Measurements from ENCODE around the gene AGAP2.
A peak's percentile ranks its signal among the peaks of the same experiment; 100 is the strongest.

Gene AGAP2

GRCh38 chr12:57770734-57771133 is 32.2 kb upstream of the AGAP2 start:
- DNase-seq (ENCODE audit: low read depth), result no peak
- TF ChIP-seq CTCF (IDR thresholded peaks at IDR 0.05; ENCODE audit: control insufficient read depth, insufficient read depth, low read depth, low read length, missing control alignments), result no peak
- no peak overlapping the region for H3K4me3 ChIP-seq (ENCODE audit: control insufficient read depth, low read depth, low read length)

- no peak for TF ChIP-seq CTCF (IDR thresholded peaks at IDR 0.05; ENCODE audit: control insufficient read depth, insufficient read depth, low read depth, low read length, missing control alignments)
- DNase-seq (ENCODE audit: low read depth), result no peak
- no peak overlapping the region for H3K4me3 ChIP-seq (ENCODE audit: control insufficient read depth, low read depth, low read length)
These were observed 31.1 kb upstream of the AGAP2 start for GRCh38 chr12:57769594-57769993.

GRCh38 chr12:57767876-57768275 is 29.3 kb upstream of the AGAP2 start:
- DNase-seq (ENCODE audit: low read depth), result no peak
- H3K4me3 ChIP-seq (ENCODE audit: control insufficient read depth, low read depth, low read length), result no peak overlapping the region
- no peak for TF ChIP-seq CTCF (IDR thresholded peaks at IDR 0.05; ENCODE audit: control insufficient read depth, insufficient read depth, low read depth, low read length, missing control alignments)

- no peak overlapping the region for H3K4me3 ChIP-seq (ENCODE audit: control insufficient read depth, low read depth, low read length)
- TF ChIP-seq CTCF (IDR thresholded peaks at IDR 0.05; ENCODE audit: control insufficient read depth, insufficient read depth, low read depth, low read length, missing control alignments), result no peak
- no peak for DNase-seq (ENCODE audit: low read depth)
These were observed 28.8 kb upstream of the AGAP2 start for GRCh38 chr12:57767305-57767698.

GRCh38 chr12:57766464-57767304 is 28.1 kb upstream of the AGAP2 start, which contains the start of gene CYP27B1:
TSS of gene CYP27B1 (minus strand) at chr12:57767078. CDS start at chr12:57767041, 37 bp downstream.
- DNase-seq (ENCODE audit: low read depth), result no peak
- H3K4me3 ChIP-seq (ENCODE audit: control insufficient read depth, low read depth, low read length), result peak within 1 kb of the TSS; percentile 39
- no peak for TF ChIP-seq CTCF (IDR thresholded peaks at IDR 0.05; ENCODE audit: control insufficient read depth, insufficient read depth, low read depth, low read length, missing control alignments)

GRCh38 chr12:57765698-57766463 is 27.3 kb upstream of the AGAP2 start:
- TF ChIP-seq CTCF (IDR thresholded peaks at IDR 0.05; ENCODE audit: control insufficient read depth, insufficient read depth, low read depth, low read length, missing control alignments), result no peak
- DNase-seq (ENCODE audit: low read depth), result no peak
- peak overlapping the region; percentile 39 for H3K4me3 ChIP-seq (ENCODE audit: control insufficient read depth, low read depth, low read length)
